Measurements from ENCODE around the gene HNRNPC.

- no peak for TF ChIP-seq CTCF (IDR thresholded peaks at IDR 0.05; ENCODE audit: low read depth, low read length)
- no peak for TF ChIP-seq EZH2phosphoT487 (IDR thresholded peaks at IDR 0.05; ENCODE audit: low read depth)
Measured at GRCh38 chr14:21184254-21184653, 85.0 kb downstream of the HNRNPC start.

Data from OCI-LY3 (cell line).